HL-60 (cell line): ENCODE data around the gene SPRED3.

Experiments
- DNase-seq, 2 experiments: peaks; one replicate each; pipeline ENCODE4 v3.0.0-alpha.2; 2010 to 2020; ENCODE audit warnings: low read depth in 1 of 2, low spot score in 1 of 2
- H3K27ac ChIP-seq: fragments of 250-450 bp; sonication (Bioruptor Pico); replicated peaks from 2 replicates; pipeline ENCODE4 v1.5.1; 2020; ENCODE audit warnings: mild to moderate bottlenecking, moderate library complexity
- H3K27me3 ChIP-seq: fragments of 250-450 bp; sonication (Bioruptor Pico); 2 replicates; pipeline ENCODE4 v1.5.1; 2021; ENCODE audit warnings: mild to moderate bottlenecking, moderate library complexity; ENCODE audit not compliant: insufficient read depth, poor library complexity, severe bottlenecking
- H3K4me3 ChIP-seq: replicated peaks from 2 replicates; pipeline ENCODE4 v1.5.1; 2011; ENCODE audit warnings: mild to moderate bottlenecking, control low read depth, low read length; ENCODE audit not compliant: insufficient read depth
- CTCF ChIP-seq: IDR thresholded peaks from one replicate; pipeline ENCODE4 v1.5.1; 2011; ENCODE audit warnings: low read length, control low read depth, inconsistent platforms; ENCODE audit not compliant: insufficient read depth
- GABPA ChIP-seq: IDR thresholded peaks from 2 replicates; pipeline ENCODE4 v1.6.1; 2012; ENCODE audit warnings: low read depth
- POLR2AphosphoS5 ChIP-seq: IDR thresholded peaks from 2 replicates; pipeline ENCODE4 v1.6.1; 2012; ENCODE audit warnings: low read depth
- SPI1 ChIP-seq: IDR thresholded peaks from 2 replicates; pipeline ENCODE4 v1.6.1; 2012; ENCODE audit warnings: low read depth, mild to moderate bottlenecking, borderline replicate concordance
- TF ChIP-seq, protein P1 (sequence below): IDR thresholded peaks from 2 replicates; pipeline ENCODE4 v1.6.1; 2012; ENCODE audit warnings: low read depth; ENCODE audit not compliant: insufficient replicate concordance

Gene SPRED3

DNA sequence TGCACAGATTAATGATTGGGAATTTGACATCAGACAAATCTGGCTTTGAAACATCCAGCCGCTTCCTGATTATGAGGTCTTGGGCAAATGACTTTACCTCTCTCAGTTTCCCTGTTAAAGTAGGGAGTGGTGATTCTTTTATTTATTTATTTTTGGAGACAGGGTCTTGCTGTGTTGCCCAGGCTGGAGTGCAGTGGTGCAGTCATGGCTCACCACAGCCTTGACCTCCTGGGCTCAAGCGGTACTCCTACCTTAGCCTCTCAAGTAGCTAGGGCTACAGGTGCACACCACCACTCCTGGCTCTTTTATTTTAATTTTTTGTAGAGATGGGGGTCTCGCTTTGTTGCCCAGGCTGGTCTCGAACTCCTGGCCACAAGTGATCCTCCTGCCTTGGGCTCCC lies 11.4 kb upstream of the SPRED3 start:
- no peak overlapping the region for H3K27ac ChIP-seq
- no peak for DNase-seq
- no peak overlapping the region for H3K4me3 ChIP-seq
- no peaks in the 10 kb centered on the region for H3K27me3 ChIP-seq
- no peak for TF ChIP-seq CTCF

- no peaks in the 10 kb centered on the region for H3K27me3 ChIP-seq
- no peak overlapping the region for H3K27ac ChIP-seq
- no peak for TF ChIP-seq POLR2AphosphoS5
- no peak for TF ChIP-seq CTCF
- TF ChIP-seq GABPA: no peak
- TF ChIP-seq, protein P1, sequence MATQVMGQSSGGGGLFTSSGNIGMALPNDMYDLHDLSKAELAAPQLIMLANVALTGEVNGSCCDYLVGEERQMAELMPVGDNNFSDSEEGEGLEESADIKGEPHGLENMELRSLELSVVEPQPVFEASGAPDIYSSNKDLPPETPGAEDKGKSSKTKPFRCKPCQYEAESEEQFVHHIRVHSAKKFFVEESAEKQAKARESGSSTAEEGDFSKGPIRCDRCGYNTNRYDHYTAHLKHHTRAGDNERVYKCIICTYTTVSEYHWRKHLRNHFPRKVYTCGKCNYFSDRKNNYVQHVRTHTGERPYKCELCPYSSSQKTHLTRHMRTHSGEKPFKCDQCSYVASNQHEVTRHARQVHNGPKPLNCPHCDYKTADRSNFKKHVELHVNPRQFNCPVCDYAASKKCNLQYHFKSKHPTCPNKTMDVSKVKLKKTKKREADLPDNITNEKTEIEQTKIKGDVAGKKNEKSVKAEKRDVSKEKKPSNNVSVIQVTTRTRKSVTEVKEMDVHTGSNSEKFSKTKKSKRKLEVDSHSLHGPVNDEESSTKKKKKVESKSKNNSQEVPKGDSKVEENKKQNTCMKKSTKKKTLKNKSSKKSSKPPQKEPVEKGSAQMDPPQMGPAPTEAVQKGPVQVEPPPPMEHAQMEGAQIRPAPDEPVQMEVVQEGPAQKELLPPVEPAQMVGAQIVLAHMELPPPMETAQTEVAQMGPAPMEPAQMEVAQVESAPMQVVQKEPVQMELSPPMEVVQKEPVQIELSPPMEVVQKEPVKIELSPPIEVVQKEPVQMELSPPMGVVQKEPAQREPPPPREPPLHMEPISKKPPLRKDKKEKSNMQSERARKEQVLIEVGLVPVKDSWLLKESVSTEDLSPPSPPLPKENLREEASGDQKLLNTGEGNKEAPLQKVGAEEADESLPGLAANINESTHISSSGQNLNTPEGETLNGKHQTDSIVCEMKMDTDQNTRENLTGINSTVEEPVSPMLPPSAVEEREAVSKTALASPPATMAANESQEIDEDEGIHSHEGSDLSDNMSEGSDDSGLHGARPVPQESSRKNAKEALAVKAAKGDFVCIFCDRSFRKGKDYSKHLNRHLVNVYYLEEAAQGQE: no peak
- no peak for TF ChIP-seq SPI1
- no peak overlapping the region for H3K4me3 ChIP-seq
- no peak for DNase-seq
These were observed 9.6 kb upstream of the SPRED3 start for GRCh38 chr19:38378866-38379265.

- no peak for TF ChIP-seq CTCF
- TF ChIP-seq POLR2AphosphoS5: no peak
- TF ChIP-seq, protein P1: no peak
- TF ChIP-seq GABPA: no peak
- TF ChIP-seq SPI1: no peak
- no peak for DNase-seq
These were observed 7.4 kb upstream of the SPRED3 start for GRCh38 chr19:38381138-38381537.

DNA sequence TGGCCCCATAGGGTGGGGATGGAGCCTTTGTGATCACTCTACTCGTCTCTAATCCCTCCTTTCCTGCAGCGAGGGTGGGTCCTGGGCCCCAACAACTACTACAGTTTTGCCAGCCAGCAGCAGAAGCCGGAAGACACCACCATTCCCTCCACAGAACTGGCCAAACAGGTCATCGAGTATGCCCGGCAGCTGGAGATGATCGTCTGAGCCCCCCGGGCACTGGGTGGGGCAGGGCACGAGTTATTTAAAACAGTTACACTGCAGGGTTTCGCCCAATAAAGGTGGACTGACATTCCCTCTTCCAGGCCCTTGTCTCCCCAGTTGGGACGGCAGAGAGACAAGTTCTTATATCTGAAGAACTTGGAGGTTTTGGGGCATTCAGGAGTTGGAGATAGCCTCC lies 5.3 kb upstream of the SPRED3 start:
- Histone ChIP-seq H3K27ac (no peak overlapping the region), H3K27me3 (peaks cover 6% of the 10 kb centered on the region), H3K4me3 (no peak overlapping the region)
- no peak for TF ChIP-seq SPI1
- no peak for DNase-seq

More at GRCh38 chr19:38381138-38381537, 7.4 kb upstream of the SPRED3 start:
- Histone ChIP-seq H3K4me3 (no peak overlapping the region), H3K27ac (no peak overlapping the region), H3K27me3 (no peaks in the 10 kb centered on the region)
